Heart right ventricle (tissue), 16 donors: ENCODE data around the gene CNR2. TPM values are rescaled to one million over a fixed set of nuclear protein-coding genes. Genes with fewer than 3 reads are reported as not detected.

ENCODE experiments used
- ATAC-seq, 8 donors: fragments of 200-7000 bp; cut with Tn5 transposase; one replicate each; pipeline ENCODE4 v1.9.1; 2020; ENCODE audit warnings: mild to moderate bottlenecking in 8 of 8, moderate library complexity in 8 of 8, moderate number of reproducible peaks in 1 of 8
- DNase-seq, 2 donors: peaks; one replicate each; pipeline ENCODE4 v3.0.0-alpha.2; 2020
- H3K27ac ChIP-seq, 10 donors: fragments of 200-600 bp; sonication (generic) in 2 of 10; one replicate each; pipeline versions ENCODE4 v1.5.0 to v1.8.0; 2020 to 2022; ENCODE audit warnings: mild to moderate bottlenecking in 3 of 10
- H3K27me3 ChIP-seq, 7 donors: fragments of 200-600 bp; one replicate each; pipeline ENCODE4 v1.8.0; 2021 to 2022; ENCODE audit warnings: mild to moderate bottlenecking in 2 of 7
- H3K36me3 ChIP-seq, 9 donors: fragments of 200-600 bp; sonication (generic) in 1 of 9; one replicate each; pipeline versions ENCODE4 v1.5.0 to v1.8.0; 2020 to 2022; ENCODE audit warnings: mild to moderate bottlenecking in 2 of 9
- H3K4me1 ChIP-seq, 9 donors: fragments of 200-600 bp; sonication (generic) in 1 of 9; one replicate each; pipeline versions ENCODE4 v1.5.0 to v1.8.0; 2020 to 2022; ENCODE audit warnings: mild to moderate bottlenecking in 4 of 9
- H3K4me3 ChIP-seq, 10 donors: fragments of 200-600 bp; sonication (generic) in 2 of 10; one replicate each; pipeline versions ENCODE4 v1.5.0 to v1.8.0; 2020 to 2022; ENCODE audit warnings: mild to moderate bottlenecking in 7 of 10, moderate library complexity in 2 of 10
- H3K9me3 ChIP-seq, 11 donors: fragments of 200-600 bp in 10 of 11; sonication (generic) in 2 of 11; one replicate each; pipeline versions ENCODE4 v1.5.0 to v1.8.0; 2013 to 2022; ENCODE audit warnings: mild to moderate bottlenecking in 2 of 11, control low read depth in 1 of 11, moderate library complexity in 1 of 11
- CTCF ChIP-seq, 9 donors: fragments of 200-600 bp; sonication (generic) in 2 of 9; IDR thresholded peaks; one replicate each; pipeline versions ENCODE4 v1.5.0 to v1.8.0; 2021 to 2022; ENCODE audit warnings: antibody characterized with exemption in 9 of 9, mild to moderate bottlenecking in 5 of 9, moderate library complexity in 1 of 9
- WGBS, 2 donors: extraction: QIAGEN DNeasy Blood & Tissue Kit; methylation state at CpG; one replicate each; pipeline ENCODE4 v1.1.7; 2013; ENCODE audit warnings: inconsistent platforms in 1 of 2; 5-methylcytosine and 5-hydroxymethylcytosine counted together
- intact Hi-C, 10 donors: fragments of 100-400 bp; cut with DNase I; formaldehyde crosslinking; loops; one replicate each; pipeline versions ENCODE4 v1.11.1 to v1.14.2; 2022
- long read RNA-seq, 3 donors: library from polyadenylated mRNA; unstranded; transcript quantifications; one replicate each; pipeline ENCODE4 v2.0.0, GENCODE V29; 2020 to 2021
- polyA plus RNA-seq, 2 donors: library from polyadenylated mRNA; stranded (reverse); fragments of 200-250 nt; gene quantifications; one replicate each; pipeline ENCODE4 v1.2.3, GENCODE V29; 2013
- total RNA-seq, 10 donors: library from RNA; stranded (reverse); fragmentation: NEBNext Ultra II Directional in 3 of 10; extraction: Animal tissue kit (Norgen Biotek cat#: 25700) in 3 of 10; gene quantifications; one replicate each; pipeline versions ENCODE4 v1.2.1 to v1.2.4, GENCODE V29; 2021 to 2023
- donor health status: Arrhythmogenic right ventricular cardiomyopathy.
- donor health status: ischemic (EF 13 %, LVEDD 7.1; RV severe dilation, severe dysfunction).
- donor health status: healthy with polysubstance abuse.
- donor health status: DM: no; HTN: yes; CAD: no.
- donor health status: DM: no; HTN: no; CAD: no.
- donor health status: ischemic (EF 25% LVEDD 6.9; RV normal size, moderate dysfunction).
- donor health status: ischemic (EF 25% LVEDD 5.7; RV mildly dilated, moderate dysfunction).
- donor health status: healthy.
- donor health status: DM: yes; HTN: yes; CAD: no.
- donor health status: Ischemic cardiomyopathy.
- donor health status: ischemic (EF 35%, LVEDD 5.7; RV mildly dilated, moderate dysfunction).
- donor health status: nonischemic (EF 11% LVEDD 7.7; RV severe dilation, severe dysfunction).
- donor health status: DM: yes; HTN: yes; CAD: no.
- donor health status: PGD.
- donor health status: ischemic (EF 29% LVEDD 5.4; RV normal size, mild dysfunction).
- donor health status: nonischemic (EF 23%, LVEDD 6.1; RV moderate dilation, normal function).

CNR2 gene
- total RNA-seq, result under 1 TPM in 1 of 10 donors, not detected in 9; 0.19 TPM
- polyA plus RNA-seq, result under 1 TPM in 1 of 2 donors, not detected in 1; 0.01 TPM
- long read RNA-seq, donor 1, result 0 reads
- long read RNA-seq, donor 2, result 0 reads
- long read RNA-seq, donor 3, result 0 reads

GRCh38 chr1:23913212-23913880 is at the start of gene CNR2:
CNR2 (minus strand) TSS chr1:23913362; CDS start chr1:23875617, 37,745 bp downstream.
- Histone ChIP-seq H3K27ac (peak within 1 kb of the TSS in 1 of 10 donors; percentile 53), H3K4me3 (peak within 1 kb of the TSS in 1 of 10 donors; percentile 27), H3K4me1 (peaks cover 0 to 44% (median 0%) of the 10 kb centered on the region in 9 donors), H3K27me3 (peaks cover 3 to 15% (median 9%) of the 10 kb centered on the region in 7 donors), H3K36me3 (no peaks in the 10 kb centered on the region), H3K9me3 (no peaks in the 10 kb centered on the region)
- intact Hi-C loops, result loop anchor here in 2 of 10 donors (10.0 kb wide), 2 partner anchors 49 to 99 kb away; partner anchors contain the start of gene FUCA1 (in 1 of the 2)
- WGBS, 2 donors, result 66 to 84% methylated on average over 7 of the region's 7 CpGs
- ATAC-seq (no peak), DNase-seq (no peak)
- TF ChIP-seq CTCF (IDR thresholded peaks at IDR 0.05), result no peak

- no peak for TF ChIP-seq CTCF (IDR thresholded peaks at IDR 0.05)
- Histone ChIP-seq H3K4me3 (peak overlapping the region; percentile 55 to 93 (median 74)), H3K27ac (peak overlapping the region; percentile 93 to 100 (median 98)), H3K36me3 (peaks cover 0 to 49% (median 13%) of the 10 kb centered on the region in 9 donors), H3K27me3 (no peaks in the 10 kb centered on the region), H3K9me3 (no peaks in the 10 kb centered on the region), H3K4me1 (peaks cover 0 to 66% (median 47%) of the 10 kb centered on the region in 9 donors)
- ATAC-seq (peak in 1 of 8 donors; percentile 6), DNase-seq (no peak)
- intact Hi-C loops, result loop anchor here in 1 of 10 donors (2.0 kb wide), 2 partner anchors 18 to 68 kb away; no protein-coding TSS in a partner anchor
- WGBS, 2 donors, result 0 to 1% methylated on average over 15 of the region's 15 CpGs
These were observed 47.3 kb upstream of the CNR2 start for GRCh38 chr1:23960291-23961020.

- Histone ChIP-seq H3K27me3 (no peaks in the 10 kb centered on the region), H3K4me3 (peak within 1 kb of the TSS; percentile 55 to 93 (median 74)), H3K27ac (peak within 1 kb of the TSS; percentile 93 to 100 (median 98)), H3K4me1 (peaks cover 0 to 62% (median 40%) of the 10 kb centered on the region in 9 donors), H3K9me3 (no peaks in the 10 kb centered on the region), H3K36me3 (peaks cover 0 to 41% (median 7%) of the 10 kb centered on the region in 9 donors)
- ATAC-seq (peak; percentile 96 to 98 (median 98)), DNase-seq (peak; percentile 96 to 97)
- intact Hi-C loops, result loop anchor here in 9 of 10 donors (2.0 to 10.0 kb wide), 8 partner anchors 19 to 165 kb away; no protein-coding TSS in a partner anchor
- peak in 2 of 9 donors; percentile 12 to 21 for TF ChIP-seq CTCF (IDR thresholded peaks at IDR 0.05)
- 0% methylated on average over 71 to 84 of the region's 84 CpGs for WGBS, 2 donors
These were observed 46.5 kb upstream of the CNR2 start, which contains the start of gene PNRC2 for GRCh38 chr1:23959461-23960290. PNRC2 (plus strand) TSS chr1:23959828; CDS start chr1:23961458, 1,630 bp downstream.
